ENCODE data around the gene KIF18A.

- TF ChIP-seq CTCF (IDR thresholded peaks at IDR 0.05) (no peak), EP300 (IDR thresholded peaks at IDR 0.05) (no peak), POLR2A (IDR thresholded peaks at IDR 0.05) (no peak), POLR2AphosphoS5 (IDR thresholded peaks at IDR 0.05) (no peak)
These were observed 18.6 kb downstream of the KIF18A start for GRCh38 chr11:28089378-28089777.

Measured in sigmoid colon (tissue), 4 donors.